GM21528 (cell line): ENCODE measurements around the gene HS1BP3.

Experiments used
- ATAC-seq: cut with Tn5 transposase; IDR thresholded peaks from one replicate; pipeline ENCODE4 v1.9.1; 2021; ENCODE audit warnings: mild to moderate bottlenecking, moderate library complexity; ENCODE audit not compliant: unreplicated experiment, low FRiP score

HS1BP3 gene

GRCh38 chr2:20620696-20621365 is 30.1 kb downstream of the HS1BP3 start:
- no peak for ATAC-seq

DNA sequence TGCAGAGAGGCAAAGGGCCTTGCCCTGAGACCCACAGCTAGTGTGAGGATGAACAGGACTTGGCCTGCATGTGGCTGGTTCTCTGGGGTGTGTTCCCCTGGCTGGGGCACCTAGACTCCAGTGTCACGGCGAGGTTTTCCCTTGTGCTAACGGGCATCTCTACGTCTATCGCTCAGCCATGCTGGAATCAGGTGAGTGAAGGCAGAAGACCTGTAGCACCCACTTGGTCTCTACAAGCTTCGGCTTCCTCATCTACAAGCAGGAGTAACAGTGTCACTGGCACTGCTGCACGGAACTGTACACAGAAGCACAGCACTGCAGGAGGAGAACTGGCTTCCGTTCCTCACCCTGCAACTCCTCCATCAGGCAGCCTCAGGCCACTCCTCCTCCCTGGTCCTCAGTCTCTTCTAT is 30.6 kb downstream of the HS1BP3 start:
- no peak for ATAC-seq

DNA sequence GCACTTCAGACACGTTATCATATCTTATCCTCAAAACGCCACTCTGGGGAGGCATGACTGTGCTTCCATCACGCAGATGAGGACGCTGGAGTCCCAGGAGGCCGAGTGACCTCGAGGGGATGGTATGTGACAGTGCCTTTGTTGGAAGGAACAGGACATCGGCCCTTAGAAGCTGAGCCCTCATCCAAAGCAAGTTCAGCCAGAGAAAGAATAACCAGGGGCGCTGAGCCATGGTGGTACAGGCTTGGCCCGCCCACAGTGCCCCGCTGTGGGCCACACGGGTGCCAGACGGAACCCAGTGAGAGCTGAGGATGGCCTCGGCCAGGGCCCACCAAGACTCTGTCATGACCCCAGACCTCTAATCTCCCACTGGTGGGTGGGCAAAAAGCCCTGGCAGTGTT is 31.3 kb downstream of the HS1BP3 start:
- no peak for ATAC-seq

DNA sequence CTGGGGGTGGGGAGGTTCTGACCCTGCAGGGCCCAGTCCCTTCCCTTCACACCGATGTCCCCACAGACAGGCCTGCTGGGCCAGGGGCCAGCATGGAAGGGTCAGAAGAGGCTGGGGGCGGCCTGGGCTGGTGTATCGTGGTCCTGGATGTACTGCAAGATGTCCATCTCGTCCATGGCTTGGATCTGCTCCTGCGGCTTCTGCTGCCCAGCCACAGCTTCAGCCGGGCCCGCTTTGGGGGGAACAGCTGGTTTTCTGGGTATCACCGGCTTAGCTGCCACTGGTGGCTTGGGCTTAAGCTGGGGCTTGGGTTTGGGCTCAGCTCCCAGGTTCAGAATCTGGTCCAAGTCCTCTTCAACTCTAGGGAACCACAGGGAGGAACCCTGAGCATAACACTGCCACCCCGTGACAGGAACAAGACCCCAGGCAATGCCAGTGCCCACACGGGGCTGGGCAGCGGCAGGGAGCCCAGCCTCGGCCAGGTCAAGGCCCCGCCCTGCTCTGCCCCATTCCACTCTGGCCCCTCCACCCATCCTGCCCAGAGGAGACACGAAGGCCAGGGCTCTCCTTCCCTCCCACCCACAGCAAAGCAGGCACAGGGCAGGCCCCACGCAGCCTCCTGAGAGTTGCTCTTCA is 31.9 kb downstream of the HS1BP3 start:
- no peak for ATAC-seq

DNA sequence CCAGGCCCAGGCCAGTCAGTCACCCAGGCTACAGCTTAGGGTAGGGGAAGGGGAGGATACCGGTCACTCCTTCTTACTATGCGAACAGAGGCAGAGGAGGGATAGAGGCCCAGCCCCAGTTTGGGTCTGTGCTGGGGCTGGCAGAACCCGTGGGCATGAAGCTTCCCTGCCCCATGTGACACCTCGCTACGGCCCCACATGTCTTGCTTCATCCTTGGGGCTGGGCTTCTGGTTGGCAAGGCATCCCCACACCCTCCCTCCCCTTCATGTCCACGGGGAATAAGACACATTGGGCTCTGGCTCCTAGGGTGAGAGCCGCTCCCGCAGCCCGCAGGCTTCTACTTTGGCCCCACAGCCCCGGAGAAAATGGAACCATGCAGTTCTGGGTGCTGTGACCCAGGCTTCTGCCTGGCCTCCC is 32.4 kb downstream of the HS1BP3 start:
- no peak for ATAC-seq

DNA sequence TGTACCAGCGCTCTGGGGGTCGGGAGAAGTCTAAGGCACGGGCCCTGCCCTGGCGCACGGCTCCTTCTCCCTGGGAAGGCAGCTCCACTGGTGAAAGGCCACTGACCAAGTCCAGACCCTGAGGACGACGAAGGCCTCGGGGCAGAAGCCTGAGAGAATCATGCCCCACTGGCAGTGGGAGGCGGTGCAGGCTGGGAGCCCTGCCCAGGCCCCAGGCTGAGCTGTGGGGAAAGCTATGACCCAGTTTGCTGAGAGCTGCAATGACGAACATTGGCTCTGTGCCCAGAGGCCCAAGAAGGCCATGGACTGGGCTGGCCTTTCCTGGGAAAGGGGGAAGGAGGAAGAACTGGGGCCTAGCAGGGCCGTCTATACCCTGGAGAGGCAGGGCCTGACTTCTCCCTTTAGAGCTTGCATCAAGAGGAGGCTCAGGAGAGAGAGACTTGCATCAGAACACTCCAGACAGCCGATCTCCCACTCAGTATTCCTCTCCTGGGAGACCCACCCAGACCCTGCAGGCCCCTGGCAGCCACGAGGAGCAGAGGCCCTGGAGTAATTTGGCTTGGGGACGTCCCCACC is 32.9 kb downstream of the HS1BP3 start:
- ATAC-seq = no peak

- no peak for ATAC-seq
These were observed 33.8 kb downstream of the HS1BP3 start for GRCh38 chr2:20617081-20617575.

DNA sequence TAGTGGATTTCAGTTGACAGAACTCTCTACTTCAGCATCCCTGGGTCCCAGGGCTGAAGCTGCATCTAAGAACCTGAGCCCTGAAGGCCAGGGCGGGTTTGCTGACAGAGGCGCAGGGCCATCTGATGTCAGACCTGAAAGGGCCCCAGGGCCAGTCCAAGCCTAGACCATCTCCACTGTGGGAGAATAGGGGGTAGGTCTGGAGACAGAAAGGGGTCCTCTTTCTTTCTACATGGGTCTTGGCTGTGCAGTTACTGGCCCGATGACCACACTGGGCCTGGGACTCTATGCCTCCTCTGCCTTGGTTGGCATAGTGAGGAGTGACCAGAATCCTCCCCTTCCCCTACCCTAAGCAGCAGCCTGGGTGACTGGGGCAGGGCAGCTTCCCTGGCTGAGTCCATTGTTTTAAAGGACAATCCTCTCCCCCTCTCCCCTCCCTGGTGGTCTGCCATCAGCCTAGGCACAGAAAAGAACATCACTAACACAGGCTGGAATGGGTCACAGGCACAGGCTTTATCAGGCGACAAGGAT is 34.5 kb downstream of the HS1BP3 start:
- no peak for ATAC-seq

DNA sequence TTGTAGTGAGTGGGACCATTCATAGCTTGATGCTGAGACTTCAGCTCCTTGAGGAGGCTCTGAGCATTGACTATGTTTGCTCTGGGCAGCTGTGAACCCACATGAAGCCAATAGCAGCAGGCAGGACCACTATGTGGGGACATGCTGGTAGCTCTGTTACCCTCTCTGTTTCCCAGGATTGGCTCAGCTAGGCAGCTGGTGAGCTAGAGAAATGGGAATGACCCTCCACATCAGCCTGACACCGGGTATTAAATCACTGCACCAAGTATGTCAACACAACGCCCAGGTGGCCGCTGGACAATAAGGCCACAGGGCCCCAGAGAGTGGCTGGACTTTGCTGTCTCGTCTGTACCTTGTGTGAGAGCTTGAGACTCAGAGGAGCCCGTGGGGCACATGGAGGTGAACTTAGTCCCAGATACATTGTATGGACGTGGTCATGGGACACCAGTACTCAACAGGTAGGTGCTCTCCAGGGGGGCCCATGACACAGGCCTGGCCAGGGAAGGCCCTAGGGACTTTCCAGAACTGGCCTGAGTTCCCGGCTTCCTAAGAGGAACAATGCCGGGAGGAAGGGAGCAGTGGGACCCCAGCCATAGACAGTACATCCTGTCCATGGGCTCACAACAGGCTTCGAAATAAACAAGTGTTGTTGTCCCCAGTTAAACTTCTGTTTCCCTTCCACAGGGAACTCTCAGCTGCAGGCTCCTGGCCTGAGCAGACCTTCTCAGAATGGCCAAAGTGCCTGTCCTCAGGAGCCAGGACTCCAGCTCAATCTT is 35.2 kb downstream of the HS1BP3 start:
- ATAC-seq = no peak

DNA sequence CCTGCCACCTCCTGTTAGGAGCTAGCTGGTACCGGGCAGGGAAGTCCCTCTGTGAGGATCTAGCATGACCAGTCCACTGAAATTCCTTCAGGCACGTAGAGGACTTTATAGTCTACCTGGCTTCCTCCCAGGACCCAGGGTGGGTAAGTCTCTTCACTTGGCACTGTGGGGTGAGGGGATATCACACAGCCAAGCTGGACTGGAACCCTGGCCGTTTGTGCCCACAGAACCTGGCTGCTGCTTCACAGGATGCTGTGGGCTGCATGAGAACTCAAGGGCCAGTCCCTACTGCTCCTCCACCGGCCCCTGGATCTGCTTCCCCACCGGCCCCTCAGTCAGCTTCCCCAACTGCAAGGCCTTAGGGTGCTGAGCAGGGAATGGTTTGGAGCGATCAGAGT is 35.8 kb downstream of the HS1BP3 start:
- no peak for ATAC-seq

DNA sequence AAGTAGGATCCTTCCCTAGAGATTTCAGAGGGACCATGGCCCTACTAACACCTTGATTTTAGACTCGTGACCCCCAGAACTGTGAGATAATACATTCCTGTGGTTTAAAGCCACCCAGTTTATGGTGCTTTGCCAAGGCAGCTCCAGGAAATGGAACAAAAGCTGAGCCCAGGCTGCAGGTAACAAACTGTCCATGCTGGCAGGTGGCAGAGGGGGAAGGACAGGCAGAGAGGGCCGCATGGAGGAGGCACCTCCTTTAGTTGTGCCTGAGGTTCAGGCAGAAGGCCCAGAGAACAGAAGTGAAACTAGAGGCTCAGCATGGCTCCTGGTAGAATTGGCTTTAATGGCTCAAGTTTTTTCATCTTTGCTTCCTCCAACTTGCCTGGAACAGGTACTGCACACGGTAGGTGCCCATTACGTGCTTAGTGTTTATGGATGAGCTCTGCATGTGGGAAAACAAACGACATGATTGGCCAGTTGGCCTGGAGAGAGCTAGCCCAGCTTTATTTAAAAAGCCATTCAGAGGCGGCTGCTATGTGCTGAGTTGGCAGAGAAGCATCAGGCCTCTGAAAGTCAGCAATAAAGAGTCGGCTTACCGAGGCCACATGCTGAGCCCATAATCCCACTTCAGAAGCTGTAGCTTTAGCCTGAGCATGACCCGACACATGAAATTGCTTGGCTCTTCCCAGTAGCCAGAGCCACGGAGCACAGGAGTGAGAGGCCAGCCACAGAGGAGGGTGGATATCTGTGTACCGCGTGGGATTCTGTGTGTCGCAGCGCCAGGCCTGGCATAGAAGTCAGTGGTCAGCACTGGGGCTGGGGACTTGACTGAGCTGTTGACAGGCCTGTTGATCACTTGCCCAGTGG is 36.5 kb downstream of the HS1BP3 start:
- no peak for ATAC-seq

DNA sequence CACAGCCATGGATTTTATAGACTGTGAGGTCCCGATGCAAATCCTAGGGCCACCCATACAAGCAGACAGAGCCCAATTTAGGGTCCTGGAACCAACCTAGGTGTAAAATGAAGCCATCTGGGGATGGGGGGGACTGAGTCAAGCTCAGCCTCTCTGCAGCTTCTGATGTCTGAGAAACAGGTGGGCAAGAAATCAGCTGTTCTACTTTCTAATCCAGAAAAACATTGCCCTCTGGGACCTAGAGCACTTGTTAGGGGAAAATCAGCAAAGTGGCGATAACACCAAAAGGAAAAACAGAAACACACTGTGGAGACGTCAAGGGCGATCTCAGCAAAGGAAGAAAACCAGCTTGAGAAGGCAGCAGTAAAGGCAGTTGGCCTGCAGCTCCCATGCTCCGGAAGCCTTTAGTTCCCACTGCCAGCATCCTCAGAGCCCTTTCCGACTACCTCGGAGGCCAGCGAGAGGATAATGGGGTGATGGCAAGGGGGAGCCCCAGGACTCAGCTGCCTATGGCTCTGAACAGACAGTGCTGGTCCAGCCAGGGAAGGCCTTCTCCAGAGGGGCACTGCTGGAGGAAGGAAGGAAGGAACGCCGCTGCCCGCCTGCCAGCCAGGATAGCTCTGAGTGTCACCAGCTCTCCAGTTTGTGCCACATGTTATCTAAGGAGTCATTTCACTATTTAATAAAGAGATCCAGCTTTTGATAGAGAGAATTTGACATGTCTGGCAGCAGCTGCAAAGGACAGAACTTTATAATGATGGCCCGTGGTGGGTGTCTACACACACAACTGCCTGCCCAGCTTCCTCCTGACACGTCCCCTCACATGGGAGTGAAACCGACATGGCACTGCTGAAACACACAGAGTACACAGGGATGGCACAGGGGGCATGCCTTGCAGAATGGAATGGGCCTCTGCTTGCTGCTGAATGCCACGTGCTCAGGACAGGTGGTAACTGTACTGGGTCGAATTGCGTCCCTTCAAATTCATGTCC is 37.7 kb downstream of the HS1BP3 start:
- no peak for ATAC-seq

GRCh38 chr2:20611844-20612356 is 39.0 kb downstream of the HS1BP3 start:
- ATAC-seq = no peak

DNA sequence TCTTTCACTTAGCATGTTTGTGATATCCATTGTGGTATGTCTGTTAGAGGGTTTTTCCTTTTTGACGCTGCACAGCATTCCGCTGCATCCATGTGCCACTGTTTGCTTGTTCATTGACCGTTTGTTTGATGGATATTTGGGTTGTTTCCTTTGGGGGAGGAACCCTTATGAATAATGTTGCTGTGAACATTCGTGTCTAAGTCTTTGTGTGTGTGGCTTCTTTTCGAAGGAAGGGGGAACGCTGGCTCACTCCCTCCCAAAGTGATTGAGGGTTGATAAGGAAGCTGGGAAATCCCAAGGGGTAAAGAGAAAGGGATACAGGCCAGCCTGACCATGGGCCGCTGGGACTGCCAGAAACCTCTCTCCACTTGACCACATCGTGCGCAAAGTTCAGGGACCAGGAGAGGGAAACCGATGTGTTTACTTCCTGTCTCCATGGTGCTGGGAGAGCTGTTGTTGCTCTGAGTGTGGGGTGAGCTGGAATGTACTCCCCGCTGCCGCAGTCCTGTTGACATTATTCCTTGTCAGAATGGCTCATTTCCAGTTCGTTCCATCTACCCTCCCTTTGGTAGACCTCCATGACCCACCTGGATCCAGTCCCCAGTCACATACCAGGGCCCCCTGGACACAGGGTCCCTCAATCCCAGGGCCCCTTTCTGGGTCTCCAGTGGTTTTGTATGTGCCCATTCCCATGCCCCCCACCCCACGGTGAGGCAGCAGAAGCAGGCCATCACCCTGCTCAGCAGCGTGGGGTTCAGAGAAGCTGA is 39.6 kb downstream of the HS1BP3 start:
- ATAC-seq = no peak

GRCh38 chr2:20609995-20610357 is 40.9 kb downstream of the HS1BP3 start:
- no peak for ATAC-seq

DNA sequence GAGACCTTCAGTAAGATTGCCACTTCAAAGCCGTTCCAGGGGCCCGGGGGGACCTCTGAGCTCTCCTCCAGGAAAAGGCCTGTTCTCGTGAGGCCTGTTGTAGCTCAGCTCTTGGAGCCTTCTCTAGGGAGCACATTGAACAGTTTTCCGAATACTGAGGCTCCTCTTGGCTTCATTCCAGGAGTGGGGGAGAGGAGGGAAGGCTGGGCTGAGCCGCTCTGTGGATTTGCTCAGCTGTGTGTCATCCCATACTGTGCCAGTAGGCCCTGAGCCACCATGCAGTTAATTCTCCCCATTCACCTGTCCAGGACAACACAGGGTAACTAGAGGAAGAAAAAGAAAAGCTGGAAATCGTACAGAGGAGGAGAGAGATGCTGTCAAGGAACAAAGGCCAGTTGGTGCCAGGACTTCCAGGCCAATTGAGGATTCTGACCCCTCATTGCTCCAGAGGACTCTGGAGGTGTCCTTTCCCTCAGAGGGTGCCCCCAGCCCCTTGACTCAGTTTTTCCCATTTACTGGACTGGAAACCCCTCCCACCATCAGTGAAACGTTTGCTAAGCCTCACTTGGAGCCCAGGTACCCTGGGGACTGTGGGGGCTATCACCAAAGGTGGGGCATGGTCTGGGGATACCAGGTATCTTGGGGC is 41.4 kb downstream of the HS1BP3 start:
- ATAC-seq = no peak

GRCh38 chr2:20608666-20609348 is 42.1 kb downstream of the HS1BP3 start:
- no peak for ATAC-seq
